WTC11 (cell line): ENCODE data around the gene POLA1. TPM values are rescaled to one million over a fixed set of nuclear protein-coding genes. Genes with fewer than 3 reads are reported as not detected.

Experiments used
- ATAC-seq: fragments of 200-7000 bp; cut with Tn5 transposase; 2 replicates; pipeline ENCODE4 v1.10.0; 2021; ENCODE audit warnings: mild to moderate bottlenecking, moderate library complexity
- CTCF ChIA-PET: fragments of 300-600 bp; sonication (Branson Sonifier 250); formaldehyde crosslinking; loops from one replicate; lab custom pipeline; 2021; ENCODE audit warnings: antibody characterized with exemption; lab: Charles Lee
- POLR2A ChIA-PET: fragments of 350-600 bp; sonication (Branson Sonifier 250); formaldehyde crosslinking; loops from one replicate; lab custom pipeline; 2021; ENCODE audit warnings: antibody characterized with exemption; lab: Charles Lee
- DNase-seq: peaks from one replicate; pipeline ENCODE4 v3.0.0; 2021; ENCODE audit warnings: low spot score
- H3K27ac Mint-ChIP-seq: 2 replicates; pipeline ENCODE4 v1.8.0; 2021; ENCODE audit warnings: mixed read lengths
- H3K27me3 Mint-ChIP-seq: 2 replicates; pipeline ENCODE4 v1.8.0; 2021; ENCODE audit warnings: low read depth, mild to moderate bottlenecking, moderate library complexity, mixed read lengths
- H3K36me3 Mint-ChIP-seq: 2 replicates; pipeline ENCODE4 v1.8.0; 2021; ENCODE audit warnings: mixed read lengths
- H3K4me1 Mint-ChIP-seq: 2 replicates; pipeline ENCODE4 v1.8.0; 2022; ENCODE audit warnings: mixed read lengths
- H3K4me3 Mint-ChIP-seq: 2 replicates; pipeline ENCODE4 v1.8.0; 2021; ENCODE audit warnings: mild to moderate bottlenecking, moderate library complexity, mixed read lengths
- H3K9me3 Mint-ChIP-seq: 2 replicates; pipeline ENCODE4 v1.8.0; 2021; ENCODE audit warnings: mixed read lengths
- ARID4B ChIP-seq: sonication (generic); formaldehyde crosslinking; IDR thresholded peaks from 2 replicates; pipeline ENCODE4 v1.8.0; 2023; ENCODE audit warnings: missing genetic modification reagents, mild to moderate bottlenecking, borderline replicate concordance
- E2F1 ChIP-seq: sonication (generic); formaldehyde crosslinking; IDR thresholded peaks from 2 replicates; pipeline ENCODE4 v1.8.0; 2022; ENCODE audit warnings: mild to moderate bottlenecking, missing genetic modification reagents
- EMX1 ChIP-seq: fragments of 250-450 bp; sonication (Bioruptor Pico); IDR thresholded peaks from 2 replicates; pipeline ENCODE4 v1.8.0; 2021; ENCODE audit warnings: mild to moderate bottlenecking
- ESRRA ChIP-seq: sonication (generic); formaldehyde crosslinking; IDR thresholded peaks from 2 replicates; pipeline ENCODE4 v1.8.1; 2022; ENCODE audit warnings: mild to moderate bottlenecking, missing genetic modification reagents, borderline replicate concordance
- FOXP4 ChIP-seq: sonication (generic); formaldehyde crosslinking; IDR thresholded peaks from 2 replicates; pipeline ENCODE4 v1.8.0; 2022; ENCODE audit warnings: mild to moderate bottlenecking, missing genetic modification reagents
- IRF2 ChIP-seq: sonication (generic); formaldehyde crosslinking; IDR thresholded peaks from 2 replicates; pipeline ENCODE4 v1.8.0; 2022; ENCODE audit warnings: low read depth, missing genetic modification reagents, borderline replicate concordance
- NFATC4 ChIP-seq: fragments of 250-450 bp; sonication (Bioruptor Pico); IDR thresholded peaks from 2 replicates; pipeline ENCODE4 v1.9.0; 2021; ENCODE audit warnings: mild to moderate bottlenecking
- SP1 ChIP-seq: sonication (generic); formaldehyde crosslinking; conservative IDR thresholded peaks from 2 replicates; pipeline ENCODE4 v1.8.1; 2022; ENCODE audit warnings: missing genetic modification reagents
- TEAD4 ChIP-seq: sonication (generic); formaldehyde crosslinking; IDR thresholded peaks from 2 replicates; pipeline ENCODE4 v1.8.0; 2022; ENCODE audit warnings: mild to moderate bottlenecking, missing genetic modification reagents
- ZNF138 ChIP-seq: sonication (generic); formaldehyde crosslinking; conservative IDR thresholded peaks from 2 replicates; pipeline ENCODE4 v1.8.1; 2022; ENCODE audit warnings: mild to moderate bottlenecking, moderate library complexity, missing genetic modification reagents
- ZNF263 ChIP-seq: sonication (generic); formaldehyde crosslinking; IDR thresholded peaks from 2 replicates; pipeline ENCODE4 v1.8.1; 2022; ENCODE audit warnings: low read depth, mild to moderate bottlenecking, moderate library complexity, missing genetic modification reagents
- ZNF416 ChIP-seq: fragments of 250-450 bp; sonication (Bioruptor Pico); IDR thresholded peaks from 2 replicates; pipeline ENCODE4 v1.9.0; 2021; ENCODE audit warnings: mild to moderate bottlenecking, inconsistent platforms
- ZNF512 ChIP-seq: sonication (generic); formaldehyde crosslinking; IDR thresholded peaks from 2 replicates; pipeline ENCODE4 v1.8.1; 2022; ENCODE audit warnings: missing genetic modification reagents, borderline replicate concordance
- ZSCAN18 ChIP-seq: fragments of 250-450 bp; sonication (Bioruptor Pico); IDR thresholded peaks from 2 replicates; pipeline ENCODE4 v2.1.2; 2022; ENCODE audit warnings: mild to moderate bottlenecking, moderate library complexity
- total RNA-seq: library from RNA; stranded (reverse); gene quantifications from 3 replicates; pipeline ENCODE4 v1.2.3, GENCODE V29; 2021
- TF ChIP-seq, protein P1 (sequence below): sonication (generic); formaldehyde crosslinking; IDR thresholded peaks from 2 replicates; pipeline ENCODE4 v1.8.1; 2023; ENCODE audit warnings: mild to moderate bottlenecking, missing genetic modification reagents
- TF ChIP-seq, protein P2 (sequence below): fragments of 250-450 bp; sonication (Bioruptor Pico); IDR thresholded peaks from 2 replicates; pipeline ENCODE4 v1.9.0; 2021; ENCODE audit warnings: mild to moderate bottlenecking
- TF ChIP-seq, protein P3 (sequence below): sonication (generic); formaldehyde crosslinking; IDR thresholded peaks from 2 replicates; pipeline ENCODE4 v1.8.1; 2023; ENCODE audit warnings: mild to moderate bottlenecking, missing genetic modification reagents, moderate library complexity

POLA1 gene
- total RNA-seq, 1 experiment from 2014 or later: 29.9 TPM

DNA sequence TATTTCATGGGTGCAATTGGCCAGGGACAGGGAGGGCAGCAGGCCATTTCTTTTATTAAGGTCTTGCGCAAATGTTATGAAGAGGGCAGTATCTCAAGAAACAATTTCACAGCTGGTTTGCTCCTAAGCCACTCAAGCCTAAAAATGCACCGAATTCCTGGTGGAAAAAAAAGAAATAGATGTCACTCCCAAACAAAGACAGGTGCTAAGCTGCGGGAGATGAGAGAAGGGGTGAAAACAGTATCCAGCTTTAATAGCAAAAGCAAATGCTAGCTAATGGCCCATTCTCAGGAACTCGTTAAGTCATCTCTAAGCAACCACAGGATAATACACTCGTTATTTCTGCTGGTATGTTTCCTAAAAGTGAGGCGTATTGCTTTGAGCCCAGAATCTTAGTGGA lies 205.7 kb downstream of the POLA1 start:
- CTCF ChIA-PET: no interaction called here
- POLR2A ChIA-PET: no interaction called here
- H3K27ac Mint-ChIP-seq: no peak overlapping the region
- TF ChIP-seq FOXP4 (CRISPR knock-in tag): no peak
- TF ChIP-seq, protein P1, sequence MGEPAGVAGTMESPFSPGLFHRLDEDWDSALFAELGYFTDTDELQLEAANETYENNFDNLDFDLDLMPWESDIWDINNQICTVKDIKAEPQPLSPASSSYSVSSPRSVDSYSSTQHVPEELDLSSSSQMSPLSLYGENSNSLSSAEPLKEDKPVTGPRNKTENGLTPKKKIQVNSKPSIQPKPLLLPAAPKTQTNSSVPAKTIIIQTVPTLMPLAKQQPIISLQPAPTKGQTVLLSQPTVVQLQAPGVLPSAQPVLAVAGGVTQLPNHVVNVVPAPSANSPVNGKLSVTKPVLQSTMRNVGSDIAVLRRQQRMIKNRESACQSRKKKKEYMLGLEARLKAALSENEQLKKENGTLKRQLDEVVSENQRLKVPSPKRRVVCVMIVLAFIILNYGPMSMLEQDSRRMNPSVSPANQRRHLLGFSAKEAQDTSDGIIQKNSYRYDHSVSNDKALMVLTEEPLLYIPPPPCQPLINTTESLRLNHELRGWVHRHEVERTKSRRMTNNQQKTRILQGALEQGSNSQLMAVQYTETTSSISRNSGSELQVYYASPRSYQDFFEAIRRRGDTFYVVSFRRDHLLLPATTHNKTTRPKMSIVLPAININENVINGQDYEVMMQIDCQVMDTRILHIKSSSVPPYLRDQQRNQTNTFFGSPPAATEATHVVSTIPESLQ (CRISPR knock-in tag): no peak
- no peak for TF ChIP-seq NFATC4 (CRISPR knock-in tag)
- TF ChIP-seq, protein P2, sequence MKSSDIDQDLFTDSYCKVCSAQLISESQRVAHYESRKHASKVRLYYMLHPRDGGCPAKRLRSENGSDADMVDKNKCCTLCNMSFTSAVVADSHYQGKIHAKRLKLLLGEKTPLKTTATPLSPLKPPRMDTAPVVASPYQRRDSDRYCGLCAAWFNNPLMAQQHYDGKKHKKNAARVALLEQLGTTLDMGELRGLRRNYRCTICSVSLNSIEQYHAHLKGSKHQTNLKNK: no peak
- TF ChIP-seq E2F1 (CRISPR knock-in tag): no peak
- no peak for TF ChIP-seq ZNF416 (CRISPR knock-in tag)
- TF ChIP-seq, protein P3, sequence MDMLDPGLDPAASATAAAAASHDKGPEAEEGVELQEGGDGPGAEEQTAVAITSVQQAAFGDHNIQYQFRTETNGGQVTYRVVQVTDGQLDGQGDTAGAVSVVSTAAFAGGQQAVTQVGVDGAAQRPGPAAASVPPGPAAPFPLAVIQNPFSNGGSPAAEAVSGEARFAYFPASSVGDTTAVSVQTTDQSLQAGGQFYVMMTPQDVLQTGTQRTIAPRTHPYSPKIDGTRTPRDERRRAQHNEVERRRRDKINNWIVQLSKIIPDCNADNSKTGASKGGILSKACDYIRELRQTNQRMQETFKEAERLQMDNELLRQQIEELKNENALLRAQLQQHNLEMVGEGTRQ (CRISPR knock-in tag): no peak
- no peak for TF ChIP-seq ZNF512 (CRISPR knock-in tag)
- no peak for TF ChIP-seq ZSCAN18 (CRISPR knock-in tag)
- TF ChIP-seq TEAD4 (CRISPR knock-in tag): no peak
- no peak for TF ChIP-seq EMX1 (CRISPR knock-in tag)
- no peak for TF ChIP-seq ESRRA (CRISPR knock-in tag)
- TF ChIP-seq ARID4B (CRISPR knock-in tag): no peak
- TF ChIP-seq ZNF138: no peak
- no peak for TF ChIP-seq SP1 (CRISPR knock-in tag)
- TF ChIP-seq IRF2 (CRISPR knock-in tag): no peak
- TF ChIP-seq ZNF263: no peak
- H3K4me1 Mint-ChIP-seq: peaks cover 22% of the 10 kb centered on the region
- no peak for ATAC-seq
- no peaks in the 10 kb centered on the region for H3K27me3 Mint-ChIP-seq
- no peaks in the 10 kb centered on the region for H3K9me3 Mint-ChIP-seq
- no peak for DNase-seq
- H3K36me3 Mint-ChIP-seq: 0 out of 2 replicates have a peak, but pooled peaks cover 2% of the 10 kb centered on the region
- no peak overlapping the region for H3K4me3 Mint-ChIP-seq
